ENCODE data around the gene MYH3.

DNA sequence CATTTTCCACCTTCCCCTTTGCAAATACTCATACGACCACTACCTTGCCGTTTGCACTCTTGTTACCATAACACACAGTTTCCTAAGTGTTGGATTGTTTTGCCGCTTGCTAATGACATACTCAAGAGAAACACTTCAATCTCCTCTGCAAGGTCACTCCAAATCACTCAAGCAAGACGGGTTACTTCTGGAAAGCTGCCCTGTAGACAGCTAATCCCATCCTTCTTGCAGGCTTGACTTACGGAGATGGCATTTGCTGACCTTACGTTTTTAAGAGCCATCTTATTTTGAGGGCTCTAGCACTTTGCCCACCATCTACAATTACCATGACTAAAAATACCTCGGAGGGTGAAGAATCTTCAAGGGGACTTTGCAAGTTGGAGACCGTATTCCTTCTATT lies 46.2 kb downstream of the MYH3 start:
- no peak for TF ChIP-seq EZH2phosphoT487 (IDR thresholded peaks at IDR 0.05; ENCODE audit: borderline replicate concordance, low read length)
- TF ChIP-seq, protein P1, sequence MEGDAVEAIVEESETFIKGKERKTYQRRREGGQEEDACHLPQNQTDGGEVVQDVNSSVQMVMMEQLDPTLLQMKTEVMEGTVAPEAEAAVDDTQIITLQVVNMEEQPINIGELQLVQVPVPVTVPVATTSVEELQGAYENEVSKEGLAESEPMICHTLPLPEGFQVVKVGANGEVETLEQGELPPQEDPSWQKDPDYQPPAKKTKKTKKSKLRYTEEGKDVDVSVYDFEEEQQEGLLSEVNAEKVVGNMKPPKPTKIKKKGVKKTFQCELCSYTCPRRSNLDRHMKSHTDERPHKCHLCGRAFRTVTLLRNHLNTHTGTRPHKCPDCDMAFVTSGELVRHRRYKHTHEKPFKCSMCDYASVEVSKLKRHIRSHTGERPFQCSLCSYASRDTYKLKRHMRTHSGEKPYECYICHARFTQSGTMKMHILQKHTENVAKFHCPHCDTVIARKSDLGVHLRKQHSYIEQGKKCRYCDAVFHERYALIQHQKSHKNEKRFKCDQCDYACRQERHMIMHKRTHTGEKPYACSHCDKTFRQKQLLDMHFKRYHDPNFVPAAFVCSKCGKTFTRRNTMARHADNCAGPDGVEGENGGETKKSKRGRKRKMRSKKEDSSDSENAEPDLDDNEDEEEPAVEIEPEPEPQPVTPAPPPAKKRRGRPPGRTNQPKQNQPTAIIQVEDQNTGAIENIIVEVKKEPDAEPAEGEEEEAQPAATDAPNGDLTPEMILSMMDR (IDR thresholded peaks at IDR 0.05; ENCODE audit: low read depth, low read length, poor library complexity, severe bottlenecking) = no peak

All from DOHH2 (cell line).